Spinal cord (tissue), 10 donors: ENCODE measurements around the gene LAMP5. TPM values are rescaled to one million over a fixed set of nuclear protein-coding genes. Genes with fewer than 3 reads are reported as not detected.

ENCODE experiments used
- DNase-seq, 6 donors: peaks; one replicate each; pipeline versions ENCODE4 v3.0.0 to v3.0.0-alpha.2; 2013 to 2015; ENCODE audit warnings: low spot score in 6 of 6, low read depth in 4 of 6
- H3K27ac ChIP-seq: one replicate; pipeline ENCODE4 v1.5.1; 2013; ENCODE audit warnings: low read depth, low read length, control low read depth
- H3K27me3 ChIP-seq: one replicate; pipeline ENCODE4 v1.6.1; 2013; ENCODE audit warnings: low read length; ENCODE audit not compliant: control insufficient read depth, insufficient read depth
- H3K36me3 ChIP-seq: one replicate; pipeline ENCODE4 v1.6.1; 2013; ENCODE audit warnings: low read length; ENCODE audit not compliant: control insufficient read depth, insufficient read depth
- H3K4me1 ChIP-seq: one replicate; pipeline ENCODE4 v1.6.1; 2013; ENCODE audit warnings: low read length; ENCODE audit not compliant: control insufficient read depth, insufficient read depth
- H3K4me3 ChIP-seq: one replicate; pipeline ENCODE4 v1.5.1; 2013; ENCODE audit warnings: low read depth, low read length, control low read depth
- H3K9me3 ChIP-seq: one replicate; pipeline ENCODE4 v1.6.1; 2013; ENCODE audit warnings: low read length; ENCODE audit not compliant: control insufficient read depth, insufficient read depth
- WGBS: methylation state at CpG from one replicate; pipeline ENCODE4 v1.1.5; 2013; ENCODE audit warnings: missing lambda C conversion rate; ENCODE audit not compliant: insufficient coverage; 5-methylcytosine and 5-hydroxymethylcytosine counted together
- polyA plus RNA-seq, 2 donors: library from polyadenylated mRNA; unstranded; fragments of 120-200 nt; gene quantifications; one replicate each; pipeline ENCODE4 v1.2.1, GENCODE V29; 2013; ENCODE audit not compliant: insufficient read length in 2 of 2
- total RNA-seq, 2 donors: library from RNA; depleted of rRNA in 1 of 2; stranded (reverse); fragments of 120-200 nt in 1 of 2; fragments of >200 nt in 1 of 2; gene quantifications; one replicate each; pipeline versions ENCODE4 v1.2.3 to v1.2.4, GENCODE V29; 2013 to 2014
- donor health status: healthy.

The LAMP5 gene
- total and polyA plus RNA-seq, 4 donors = 27.4 to 90.7 (median 70.6) TPM

GRCh38 chr20:9551808-9552550, 37.6 kb downstream of the LAMP5 start:
- Histone ChIP-seq H3K36me3 (no peaks in the 10 kb centered on the region), H3K4me1 (no peaks in the 10 kb centered on the region), H3K27me3 (no peaks in the 10 kb centered on the region), H3K4me3 (no peak overlapping the region), H3K27ac (no peak overlapping the region), H3K9me3 (no peaks in the 10 kb centered on the region)
- DNase-seq = no peak
- WGBS = 89% methylated on average over 3 of the region's 4 CpGs

- Histone ChIP-seq H3K4me1 (no peaks in the 10 kb centered on the region), H3K27ac (no peak overlapping the region), H3K27me3 (no peaks in the 10 kb centered on the region), H3K4me3 (no peak overlapping the region), H3K36me3 (no peaks in the 10 kb centered on the region), H3K9me3 (no peaks in the 10 kb centered on the region)
- no peak for DNase-seq
- 63% methylated on average over 1 of the region's 2 CpGs for WGBS
These were observed 41.4 kb downstream of the LAMP5 start for GRCh38 chr20:9555781-9556180.

GRCh38 chr20:9557411-9557810, 43.0 kb downstream of the LAMP5 start:
- DNase-seq = no peak
- no peaks in the 10 kb centered on the region for H3K9me3 ChIP-seq
- H3K36me3 ChIP-seq = no peaks in the 10 kb centered on the region
- no peaks in the 10 kb centered on the region for H3K27me3 ChIP-seq
- WGBS = 96% methylated on average over 4 of the region's 4 CpGs
- no peak overlapping the region for H3K27ac ChIP-seq
- no peak overlapping the region for H3K4me3 ChIP-seq
- no peaks in the 10 kb centered on the region for H3K4me1 ChIP-seq

- peaks cover 1% of the 10 kb centered on the region for H3K4me1 ChIP-seq
These were observed 51.6 kb downstream of the LAMP5 start for GRCh38 chr20:9565910-9566550.

GRCh38 chr20:9566977-9567376, 52.6 kb downstream of the LAMP5 start:
- H3K4me1 ChIP-seq = peaks cover 6% of the 10 kb centered on the region
- H3K9me3 ChIP-seq = no peaks in the 10 kb centered on the region
- no CpG with 5 or more reads among the region's 1 CpG for WGBS
- no peak overlapping the region for H3K27ac ChIP-seq
- H3K27me3 ChIP-seq = no peaks in the 10 kb centered on the region
- no peaks in the 10 kb centered on the region for H3K36me3 ChIP-seq
- H3K4me3 ChIP-seq = no peak overlapping the region
- no peak for DNase-seq

More at GRCh38 chr20:9565910-9566550, 51.6 kb downstream of the LAMP5 start:
- no peak for DNase-seq
- no peaks in the 10 kb centered on the region for H3K27me3 ChIP-seq
- no peak overlapping the region for H3K27ac ChIP-seq
- H3K9me3 ChIP-seq = no peaks in the 10 kb centered on the region
- no peaks in the 10 kb centered on the region for H3K36me3 ChIP-seq
- no peak overlapping the region for H3K4me3 ChIP-seq
- WGBS = 89% methylated on average over 19 of the region's 20 CpGs

GRCh38 chr20:9570612-9571011, 56.2 kb downstream of the LAMP5 start:
- Histone ChIP-seq H3K27ac (no peak overlapping the region), H3K9me3 (no peaks in the 10 kb centered on the region), H3K4me3 (no peak overlapping the region), H3K27me3 (no peaks in the 10 kb centered on the region), H3K36me3 (no peaks in the 10 kb centered on the region), H3K4me1 (peaks cover 13% of the 10 kb centered on the region)
- 83% methylated on average over 1 of the region's 2 CpGs for WGBS
- peak in 3 of 6 donors; percentile 8 to 93 (median 48) for DNase-seq

GRCh38 chr20:9571783-9572182, 57.4 kb downstream of the LAMP5 start:
- no peak for DNase-seq
- Histone ChIP-seq H3K4me1 (peaks cover 13% of the 10 kb centered on the region), H3K36me3 (no peaks in the 10 kb centered on the region), H3K9me3 (no peaks in the 10 kb centered on the region), H3K4me3 (no peak overlapping the region), H3K27me3 (no peaks in the 10 kb centered on the region), H3K27ac (no peak overlapping the region)
- 61% methylated on average over 2 of the region's 3 CpGs for WGBS

GRCh38 chr20:9572670-9573069, 58.3 kb downstream of the LAMP5 start:
- H3K27ac ChIP-seq = no peak overlapping the region
- no peaks in the 10 kb centered on the region for H3K27me3 ChIP-seq
- H3K4me3 ChIP-seq = no peak overlapping the region
- H3K9me3 ChIP-seq = no peaks in the 10 kb centered on the region
- 0% methylated on average over 1 of the region's 2 CpGs for WGBS
- DNase-seq = peak in 2 of 6 donors; percentile 52 to 73
- H3K4me1 ChIP-seq = peaks cover 13% of the 10 kb centered on the region
- no peaks in the 10 kb centered on the region for H3K36me3 ChIP-seq

- no peaks in the 10 kb centered on the region for H3K27me3 ChIP-seq
- H3K27ac ChIP-seq = no peak overlapping the region
- H3K4me3 ChIP-seq = no peak overlapping the region
- WGBS = 10% methylated on average over 6 of the region's 13 CpGs
- no peaks in the 10 kb centered on the region for H3K36me3 ChIP-seq
- H3K9me3 ChIP-seq = no peaks in the 10 kb centered on the region
- peak in 3 of 6 donors; percentile 48 to 96 (median 72) for DNase-seq
- H3K4me1 ChIP-seq = peaks cover 13% of the 10 kb centered on the region
These were observed 59.2 kb downstream of the LAMP5 start for GRCh38 chr20:9573335-9574151.
